HL-60 (cell line): ENCODE measurements around the gene ITPRID1.
"Not testable (repeated sequence)": the region's sequence is repeated elsewhere in the genome, so short reads cannot be mapped to it uniquely, and the experiment has no call there.

Experiments used
- DNase-seq, 2 experiments: peaks; one replicate each; pipeline ENCODE4 v3.0.0-alpha.2; 2010 to 2020; ENCODE audit warnings: low read depth in 1 of 2, low spot score in 1 of 2
- H3K27ac ChIP-seq: fragments of 250-450 bp; sonication (Bioruptor Pico); replicated peaks from 2 replicates; pipeline ENCODE4 v1.5.1; 2020; ENCODE audit warnings: mild to moderate bottlenecking, moderate library complexity
- H3K27me3 ChIP-seq: fragments of 250-450 bp; sonication (Bioruptor Pico); 2 replicates; pipeline ENCODE4 v1.5.1; 2021; ENCODE audit warnings: mild to moderate bottlenecking, moderate library complexity; ENCODE audit not compliant: insufficient read depth, poor library complexity, severe bottlenecking
- H3K4me3 ChIP-seq: replicated peaks from 2 replicates; pipeline ENCODE4 v1.5.1; 2011; ENCODE audit warnings: mild to moderate bottlenecking, control low read depth, low read length; ENCODE audit not compliant: insufficient read depth
- GABPA ChIP-seq: IDR thresholded peaks from 2 replicates; pipeline ENCODE4 v1.6.1; 2012; ENCODE audit warnings: low read depth
- POLR2AphosphoS5 ChIP-seq: IDR thresholded peaks from 2 replicates; pipeline ENCODE4 v1.6.1; 2012; ENCODE audit warnings: low read depth
- SPI1 ChIP-seq: IDR thresholded peaks from 2 replicates; pipeline ENCODE4 v1.6.1; 2012; ENCODE audit warnings: low read depth, mild to moderate bottlenecking, borderline replicate concordance
- TF ChIP-seq, protein P1 (sequence below): IDR thresholded peaks from one replicate; pipeline ENCODE4 v1.5.1; 2011; ENCODE audit warnings: low read length, control low read depth, inconsistent platforms; ENCODE audit not compliant: insufficient read depth
- TF ChIP-seq, protein P2 (sequence below): IDR thresholded peaks from 2 replicates; pipeline ENCODE4 v1.6.1; 2012; ENCODE audit warnings: low read depth; ENCODE audit not compliant: insufficient replicate concordance

The ITPRID1 gene

DNA sequence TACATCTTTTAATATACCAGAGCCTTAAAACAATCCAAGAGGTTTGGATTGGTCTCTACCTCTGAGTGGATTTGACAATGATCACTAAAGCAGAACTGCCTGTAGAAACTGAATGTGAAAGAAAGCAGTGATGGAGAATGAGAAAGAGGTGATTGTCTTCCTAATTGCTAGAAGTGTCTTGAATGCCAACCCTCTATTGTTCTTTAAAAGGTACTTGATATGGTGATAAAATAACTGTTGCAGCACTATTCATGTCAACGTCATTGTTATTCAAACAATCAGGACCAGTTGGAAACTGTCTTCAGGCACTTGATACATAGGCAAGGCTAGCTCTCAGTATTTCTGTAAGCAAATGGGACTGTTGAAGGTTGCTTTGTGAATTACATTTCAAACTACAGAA, 47.9 kb upstream of the ITPRID1 start:
- H3K4me3 ChIP-seq = no peak overlapping the region
- TF ChIP-seq POLR2AphosphoS5 = no peak
- TF ChIP-seq, protein P1, sequence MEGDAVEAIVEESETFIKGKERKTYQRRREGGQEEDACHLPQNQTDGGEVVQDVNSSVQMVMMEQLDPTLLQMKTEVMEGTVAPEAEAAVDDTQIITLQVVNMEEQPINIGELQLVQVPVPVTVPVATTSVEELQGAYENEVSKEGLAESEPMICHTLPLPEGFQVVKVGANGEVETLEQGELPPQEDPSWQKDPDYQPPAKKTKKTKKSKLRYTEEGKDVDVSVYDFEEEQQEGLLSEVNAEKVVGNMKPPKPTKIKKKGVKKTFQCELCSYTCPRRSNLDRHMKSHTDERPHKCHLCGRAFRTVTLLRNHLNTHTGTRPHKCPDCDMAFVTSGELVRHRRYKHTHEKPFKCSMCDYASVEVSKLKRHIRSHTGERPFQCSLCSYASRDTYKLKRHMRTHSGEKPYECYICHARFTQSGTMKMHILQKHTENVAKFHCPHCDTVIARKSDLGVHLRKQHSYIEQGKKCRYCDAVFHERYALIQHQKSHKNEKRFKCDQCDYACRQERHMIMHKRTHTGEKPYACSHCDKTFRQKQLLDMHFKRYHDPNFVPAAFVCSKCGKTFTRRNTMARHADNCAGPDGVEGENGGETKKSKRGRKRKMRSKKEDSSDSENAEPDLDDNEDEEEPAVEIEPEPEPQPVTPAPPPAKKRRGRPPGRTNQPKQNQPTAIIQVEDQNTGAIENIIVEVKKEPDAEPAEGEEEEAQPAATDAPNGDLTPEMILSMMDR = no peak
- no peak for TF ChIP-seq GABPA
- TF ChIP-seq, protein P2, sequence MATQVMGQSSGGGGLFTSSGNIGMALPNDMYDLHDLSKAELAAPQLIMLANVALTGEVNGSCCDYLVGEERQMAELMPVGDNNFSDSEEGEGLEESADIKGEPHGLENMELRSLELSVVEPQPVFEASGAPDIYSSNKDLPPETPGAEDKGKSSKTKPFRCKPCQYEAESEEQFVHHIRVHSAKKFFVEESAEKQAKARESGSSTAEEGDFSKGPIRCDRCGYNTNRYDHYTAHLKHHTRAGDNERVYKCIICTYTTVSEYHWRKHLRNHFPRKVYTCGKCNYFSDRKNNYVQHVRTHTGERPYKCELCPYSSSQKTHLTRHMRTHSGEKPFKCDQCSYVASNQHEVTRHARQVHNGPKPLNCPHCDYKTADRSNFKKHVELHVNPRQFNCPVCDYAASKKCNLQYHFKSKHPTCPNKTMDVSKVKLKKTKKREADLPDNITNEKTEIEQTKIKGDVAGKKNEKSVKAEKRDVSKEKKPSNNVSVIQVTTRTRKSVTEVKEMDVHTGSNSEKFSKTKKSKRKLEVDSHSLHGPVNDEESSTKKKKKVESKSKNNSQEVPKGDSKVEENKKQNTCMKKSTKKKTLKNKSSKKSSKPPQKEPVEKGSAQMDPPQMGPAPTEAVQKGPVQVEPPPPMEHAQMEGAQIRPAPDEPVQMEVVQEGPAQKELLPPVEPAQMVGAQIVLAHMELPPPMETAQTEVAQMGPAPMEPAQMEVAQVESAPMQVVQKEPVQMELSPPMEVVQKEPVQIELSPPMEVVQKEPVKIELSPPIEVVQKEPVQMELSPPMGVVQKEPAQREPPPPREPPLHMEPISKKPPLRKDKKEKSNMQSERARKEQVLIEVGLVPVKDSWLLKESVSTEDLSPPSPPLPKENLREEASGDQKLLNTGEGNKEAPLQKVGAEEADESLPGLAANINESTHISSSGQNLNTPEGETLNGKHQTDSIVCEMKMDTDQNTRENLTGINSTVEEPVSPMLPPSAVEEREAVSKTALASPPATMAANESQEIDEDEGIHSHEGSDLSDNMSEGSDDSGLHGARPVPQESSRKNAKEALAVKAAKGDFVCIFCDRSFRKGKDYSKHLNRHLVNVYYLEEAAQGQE = no peak
- no peak for DNase-seq
- no peak overlapping the region for H3K27ac ChIP-seq
- H3K27me3 ChIP-seq = no peaks in the 10 kb centered on the region

DNA sequence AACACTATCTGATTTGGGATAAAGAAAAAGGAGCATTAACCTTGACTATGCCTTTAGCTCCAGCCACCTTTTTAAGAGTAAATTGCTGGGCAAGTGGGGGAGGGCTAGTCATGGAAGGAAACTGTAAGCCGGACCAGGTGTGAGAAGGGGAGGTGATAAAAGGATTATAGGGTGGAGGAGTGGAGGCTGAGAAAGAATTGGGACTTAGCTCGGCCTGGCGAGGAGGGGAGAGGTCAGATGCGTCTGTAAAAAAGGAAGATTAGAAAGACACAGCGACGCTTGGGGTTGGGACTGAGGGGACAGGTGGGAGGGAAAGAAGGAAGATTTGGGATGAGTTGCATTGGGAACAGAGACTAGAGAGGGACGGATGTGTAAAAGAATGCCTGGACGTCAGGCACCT, 43.0 kb upstream of the ITPRID1 start:
- not testable (repeated sequence) for H3K27me3 ChIP-seq, H3K4me3 ChIP-seq, H3K27ac ChIP-seq, DNase-seq

DNA sequence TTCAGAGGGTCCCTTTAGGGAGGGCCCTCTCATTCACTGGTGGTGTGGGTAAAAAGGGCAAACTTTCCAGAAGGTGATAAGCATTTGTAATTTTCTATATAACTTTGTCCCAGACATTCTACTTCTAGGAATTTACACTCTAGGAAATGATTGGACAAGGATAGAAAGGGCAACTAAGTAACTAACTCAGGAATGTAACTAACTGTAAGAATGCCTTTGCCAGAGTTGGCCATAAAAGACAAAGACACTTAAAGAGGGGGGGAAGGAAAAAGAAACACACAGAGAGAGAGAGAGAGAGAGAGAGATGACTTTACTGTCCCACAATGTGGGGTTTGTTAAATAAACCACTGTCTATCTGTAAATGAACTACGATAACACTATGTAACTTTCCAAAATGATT, 38.5 kb upstream of the ITPRID1 start:
- Histone ChIP-seq H3K27me3 (peaks cover 8% of the 10 kb centered on the region), H3K4me3 (no peak overlapping the region), H3K27ac (no peak overlapping the region)
- TF ChIP-seq GABPA (no peak), POLR2AphosphoS5 (no peak), SPI1 (no peak)
- TF ChIP-seq, protein P2 = no peak
- TF ChIP-seq, protein P1 = no peak
- no peak for DNase-seq

DNA sequence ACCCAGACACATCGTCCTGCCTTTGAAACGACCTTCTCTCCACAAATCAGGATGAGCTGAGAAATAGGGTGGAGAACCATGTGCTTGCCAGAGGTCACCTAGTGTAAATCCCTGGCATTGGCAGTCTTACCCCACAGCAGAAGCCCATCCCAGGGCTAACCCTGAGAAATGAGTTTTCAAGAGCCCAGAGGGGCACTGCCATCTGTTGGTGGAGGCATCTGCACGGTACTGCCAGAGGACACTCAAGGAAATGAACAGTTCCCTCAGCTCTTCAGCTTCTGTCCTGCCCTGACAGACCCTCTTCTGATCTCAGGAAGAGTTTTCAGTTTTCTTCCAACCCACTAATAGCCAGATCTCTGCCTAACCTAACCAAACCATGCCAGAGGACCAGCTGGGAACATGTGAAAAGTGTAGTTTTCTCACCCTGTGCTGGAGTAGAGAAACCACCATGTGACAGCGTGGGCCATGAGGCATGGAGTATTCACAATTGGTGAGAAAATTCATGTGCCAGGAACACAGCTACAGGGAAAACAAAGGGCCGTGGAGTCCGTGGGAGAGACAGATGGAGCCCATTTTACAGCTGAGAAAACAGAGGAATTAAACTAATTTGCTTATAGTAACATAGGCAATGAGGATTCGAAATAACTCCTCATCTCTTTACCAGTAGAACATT, 37.7 kb upstream of the ITPRID1 start:
- Histone ChIP-seq H3K4me3 (no peak overlapping the region), H3K27ac (no peak overlapping the region), H3K27me3 (peaks cover 8% of the 10 kb centered on the region)
- no peak for TF ChIP-seq SPI1
- TF ChIP-seq, protein P1 = no peak
- TF ChIP-seq GABPA = no peak
- no peak for TF ChIP-seq POLR2AphosphoS5
- TF ChIP-seq, protein P2 = no peak
- no peak for DNase-seq
